OCI-LY7 (cell line): ENCODE data around the gene ISCA1. TPM values are rescaled to one million over a fixed set of nuclear protein-coding genes. Genes with fewer than 3 reads are reported as not detected.

ENCODE experiments used
- BruUV-seq: library from RNA; stranded (reverse); fragments of 400-500 nt; replicated peaks from 2 replicates; lab custom pipeline; 2021; lab: Mats Ljungman, UMichigan
- CTCF ChIA-PET: fragments of 300-600 bp; sonication (Branson Sonifier 250); formaldehyde crosslinking; loops from one replicate; lab custom pipeline; 2022; ENCODE audit warnings: antibody characterized with exemption; ENCODE audit not compliant: unreplicated experiment; lab: Charles Lee
- POLR2A ChIA-PET: fragments of 300-600 bp; sonication (Branson Sonifier 250); formaldehyde crosslinking; loops from one replicate; lab custom pipeline; 2022; ENCODE audit warnings: antibody characterized with exemption; lab: Charles Lee
- DNase-seq: peaks from one replicate; pipeline ENCODE4 v3.0.0-alpha.2; 2015; ENCODE audit warnings: low spot score
- H2AFZ ChIP-seq: fragments of 200-600 bp; sonication (generic), shearing (Covaris generic); 2 replicates; pipeline ENCODE4 v1.6.1; 2014; ENCODE audit warnings: mild to moderate bottlenecking, antibody characterized with exemption, low read length, moderate library complexity
- H3K27ac ChIP-seq: fragments of 200-600 bp; sonication (generic); 2 replicates; pipeline ENCODE4 v1.5.1; 2014; ENCODE audit warnings: mixed run types, low read depth, mild to moderate bottlenecking, moderate library complexity, low read length, inconsistent platforms; ENCODE audit not compliant: poor library complexity, severe bottlenecking
- H3K36me3 ChIP-seq: fragments of 200-600 bp; sonication (generic); 2 replicates; pipeline ENCODE4 v1.6.1; 2014; ENCODE audit warnings: mild to moderate bottlenecking, antibody characterized with exemption, low read length, moderate library complexity, mixed read lengths; ENCODE audit not compliant: insufficient read depth
- H3K4me1 ChIP-seq: fragments of 200-600 bp; sonication (generic); 2 replicates; pipeline ENCODE4 v1.5.1; 2014; ENCODE audit warnings: mild to moderate bottlenecking, low read length; ENCODE audit not compliant: insufficient read depth, poor library complexity, severe bottlenecking
- H3K4me2 ChIP-seq: fragments of 200-600 bp; sonication (generic); 2 replicates; pipeline ENCODE4 v1.6.1; 2014; ENCODE audit warnings: mild to moderate bottlenecking, low read length
- H3K4me3 ChIP-seq: fragments of 200-600 bp; sonication (generic); 2 replicates; pipeline ENCODE4 v1.5.1; 2014; ENCODE audit warnings: mild to moderate bottlenecking, low read depth, low read length; ENCODE audit not compliant: poor library complexity, severe bottlenecking
- H3K79me2 ChIP-seq: fragments of 200-600 bp; sonication (generic); 2 replicates; pipeline ENCODE4 v1.6.1; 2016; ENCODE audit warnings: low read depth, mild to moderate bottlenecking, low read length, moderate library complexity, mixed read lengths; ENCODE audit not compliant: insufficient read depth
- H3K9me2 ChIP-seq: fragments of 200-600 bp; sonication (generic); 2 replicates; pipeline ENCODE4 v1.6.1; 2016; ENCODE audit warnings: mild to moderate bottlenecking, low read length, mixed read lengths; ENCODE audit not compliant: insufficient read depth
- H3K9me3 ChIP-seq: fragments of 200-600 bp; sonication (generic); 2 replicates; pipeline ENCODE4 v1.6.1; 2014; ENCODE audit warnings: mild to moderate bottlenecking, mixed run types, low read length, mixed read lengths
- H4K20me1 ChIP-seq: fragments of 200-600 bp; sonication (generic); 2 replicates; pipeline ENCODE4 v1.6.1; 2014; ENCODE audit warnings: mild to moderate bottlenecking, antibody characterized with exemption, low read length, moderate library complexity, mixed read lengths; ENCODE audit not compliant: insufficient read depth
- EZH2phosphoT487 ChIP-seq: fragments of 200-600 bp; sonication (generic); IDR thresholded peaks from 2 replicates; pipeline ENCODE4 v1.6.1; 2018; ENCODE audit warnings: low read depth, borderline replicate concordance, mild to moderate bottlenecking, mixed run types, antibody characterized with exemption, low read length, moderate library complexity, mixed read lengths
- intact Hi-C: fragments of 100-400 bp; cut with micrococcal nuclease; formaldehyde crosslinking; loops from one replicate; pipeline ENCODE4 v1.10.0; 2022; ENCODE audit not compliant: unreplicated experiment
- total RNA-seq, 2 experiments: library from RNA; depleted of rRNA in 1 of 2; stranded (reverse); fragments of >200 nt in 1 of 2; shearing (Covaris generic) in 1 of 2; gene quantifications; 2 replicates each; pipeline ENCODE4 v1.2.3, GENCODE V29; 2014 to 2022
- TF ChIP-seq, protein P1 (sequence below): fragments of 200-600 bp; sonication (generic); conservative IDR thresholded peaks from 2 replicates; pipeline ENCODE4 v1.5.1; 2014; ENCODE audit warnings: mild to moderate bottlenecking, antibody characterized with exemption, low read length, moderate library complexity, mixed read lengths

ISCA1 gene
- total RNA-seq, 2 experiments from 2014 or later = 21.8 to 24.0 TPM

DNA sequence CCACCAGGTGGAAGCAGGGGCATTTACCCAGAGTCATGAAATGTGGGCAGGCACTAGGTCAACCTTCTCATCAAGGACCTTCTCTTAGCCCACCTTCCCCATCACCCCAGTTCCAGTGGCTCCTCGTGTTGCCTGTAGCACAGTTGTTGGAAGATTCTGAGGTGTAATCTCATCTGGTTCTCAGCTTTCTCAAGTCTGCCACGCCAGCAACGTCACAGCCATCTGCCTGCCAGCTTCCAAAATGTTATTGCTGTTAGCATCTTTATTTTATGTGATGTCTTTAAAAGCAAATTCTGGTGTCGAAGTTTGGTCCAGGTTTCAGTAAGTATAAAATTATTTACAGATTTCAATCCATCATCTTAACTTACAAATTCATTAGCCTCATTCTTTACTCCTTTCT lies 33.6 kb downstream of the ISCA1 start:
- no peak for DNase-seq
- intact Hi-C loops = no loop called here
- BruUV-seq = no TSS peak
- TF ChIP-seq, protein P1, sequence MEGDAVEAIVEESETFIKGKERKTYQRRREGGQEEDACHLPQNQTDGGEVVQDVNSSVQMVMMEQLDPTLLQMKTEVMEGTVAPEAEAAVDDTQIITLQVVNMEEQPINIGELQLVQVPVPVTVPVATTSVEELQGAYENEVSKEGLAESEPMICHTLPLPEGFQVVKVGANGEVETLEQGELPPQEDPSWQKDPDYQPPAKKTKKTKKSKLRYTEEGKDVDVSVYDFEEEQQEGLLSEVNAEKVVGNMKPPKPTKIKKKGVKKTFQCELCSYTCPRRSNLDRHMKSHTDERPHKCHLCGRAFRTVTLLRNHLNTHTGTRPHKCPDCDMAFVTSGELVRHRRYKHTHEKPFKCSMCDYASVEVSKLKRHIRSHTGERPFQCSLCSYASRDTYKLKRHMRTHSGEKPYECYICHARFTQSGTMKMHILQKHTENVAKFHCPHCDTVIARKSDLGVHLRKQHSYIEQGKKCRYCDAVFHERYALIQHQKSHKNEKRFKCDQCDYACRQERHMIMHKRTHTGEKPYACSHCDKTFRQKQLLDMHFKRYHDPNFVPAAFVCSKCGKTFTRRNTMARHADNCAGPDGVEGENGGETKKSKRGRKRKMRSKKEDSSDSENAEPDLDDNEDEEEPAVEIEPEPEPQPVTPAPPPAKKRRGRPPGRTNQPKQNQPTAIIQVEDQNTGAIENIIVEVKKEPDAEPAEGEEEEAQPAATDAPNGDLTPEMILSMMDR = no peak
- TF ChIP-seq EZH2phosphoT487 = no peak
- no peak overlapping the region for H3K27ac ChIP-seq
- H2AFZ ChIP-seq = no peak overlapping the region
- no peak overlapping the region for H3K4me2 ChIP-seq
- ChIA-PET POLR2A (no interaction called here), CTCF (no interaction called here)
- no peak overlapping the region for H3K4me3 ChIP-seq
- no peaks in the 10 kb centered on the region for H4K20me1 ChIP-seq
- H3K4me1 ChIP-seq = no peaks in the 10 kb centered on the region
- H3K9me2 ChIP-seq = peaks cover 4% of the 10 kb centered on the region; the same call in 1 of the 2 replicates
- H3K36me3 ChIP-seq = no peaks in the 10 kb centered on the region
- H3K79me2 ChIP-seq = no peaks in the 10 kb centered on the region
- H3K9me3 ChIP-seq = peaks cover 17% of the 10 kb centered on the region

- no TSS peak for BruUV-seq
- Histone ChIP-seq H3K9me3 (no peaks in the 10 kb centered on the region), H3K79me2 (no peaks in the 10 kb centered on the region), H3K4me1 (no peaks in the 10 kb centered on the region), H3K9me2 (peaks cover 4% of the 10 kb centered on the region; the same call in 1 of the 2 replicates), H3K36me3 (no peaks in the 10 kb centered on the region), H3K4me3 (no peak overlapping the region), H3K27ac (no peak overlapping the region), H2AFZ (no peak overlapping the region), H4K20me1 (no peaks in the 10 kb centered on the region), H3K4me2 (no peak overlapping the region)
- intact Hi-C loops = no loop called here
- DNase-seq = no peak
- ChIA-PET POLR2A (no interaction called here), CTCF (no interaction called here)
- TF ChIP-seq EZH2phosphoT487 = no peak
- TF ChIP-seq, protein P1 = no peak
These were observed 35.6 kb downstream of the ISCA1 start for GRCh38 chr9:86246752-86247161.

- CTCF ChIA-PET = no interaction called here
- Histone ChIP-seq H3K79me2 (no peaks in the 10 kb centered on the region), H3K9me3 (no peaks in the 10 kb centered on the region), H3K4me2 (no peak overlapping the region), H3K4me3 (no peak overlapping the region), H3K9me2 (no peaks in the 10 kb centered on the region), H3K36me3 (no peaks in the 10 kb centered on the region), H3K27ac (no peak overlapping the region), H3K4me1 (no peaks in the 10 kb centered on the region), H4K20me1 (no peaks in the 10 kb centered on the region), H2AFZ (no peak overlapping the region)
- no peak for DNase-seq
- intact Hi-C loops = no loop called here
- no peak for TF ChIP-seq EZH2phosphoT487
- TF ChIP-seq, protein P1 = no peak
- POLR2A ChIA-PET = no interaction called here
- no TSS peak for BruUV-seq
These were observed 40.3 kb downstream of the ISCA1 start for GRCh38 chr9:86242071-86242470.
